ENCODE data around the gene ASB10. TPM values are rescaled to one million over a fixed set of nuclear protein-coding genes. Genes with fewer than 3 reads are reported as not detected.

ASB10 gene
- polyA plus RNA-seq, 1 of the 3 experiments (the other 2 are of a cell fraction) = not detected

DNA sequence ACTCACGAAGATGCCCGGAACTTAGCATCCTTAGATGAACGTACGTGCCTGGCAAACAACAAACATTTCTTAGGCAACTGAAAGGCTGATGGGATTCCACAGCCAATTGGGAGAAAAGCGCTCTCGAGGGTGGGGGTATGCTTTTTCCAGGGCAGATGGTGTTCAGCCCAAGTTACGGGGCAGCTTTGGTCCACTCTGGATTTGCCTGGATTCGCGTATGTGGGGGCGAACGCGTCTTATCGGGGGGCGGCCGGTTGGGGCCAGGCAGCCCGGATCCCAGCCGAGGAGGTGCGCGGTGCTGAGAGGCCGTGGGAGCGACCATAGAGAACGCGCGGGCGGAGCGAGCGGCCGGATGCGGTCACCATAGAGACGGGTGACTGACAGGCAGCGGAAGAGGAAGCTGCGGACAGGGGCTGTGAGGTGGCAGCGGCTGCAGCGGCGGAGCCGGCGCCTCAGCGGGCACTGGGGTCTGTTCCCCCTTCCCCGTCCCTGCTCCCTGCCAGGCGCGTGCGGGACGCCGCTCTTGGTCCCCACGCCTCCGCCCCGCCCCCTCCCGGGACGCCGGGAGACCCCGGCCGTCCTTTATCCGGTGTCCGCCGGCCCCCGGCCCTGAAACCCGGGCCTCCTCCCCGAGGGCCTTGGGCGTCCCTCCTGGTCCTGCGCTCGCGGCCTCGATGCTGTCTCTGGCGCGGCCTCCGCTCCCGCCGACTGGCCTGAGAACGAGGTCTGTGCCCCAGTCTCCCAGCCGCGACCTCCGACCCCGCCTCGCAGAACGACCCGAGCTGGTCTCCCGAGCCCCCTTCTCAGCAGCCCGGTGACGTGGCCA lies 45.3 kb upstream of the ASB10 start, which contains the start of gene CHPF2:
Gene CHPF2 (plus strand): TSS at position 393 of the 826 bp plus-strand sequence. CDS start 1,529 bp downstream, outside the sequence.
- Histone ChIP-seq H3F3A (replicated peaks; ENCODE audit: insufficient read depth) (peaks cover 14% of the 10 kb centered on the region), H3K79me2 (ENCODE audit: insufficient read depth) (peaks cover 55% of the 10 kb centered on the region), H2AFZ (ENCODE audit: low read depth) (peak within 1 kb of the TSS; percentile 76), H3K9me3 (no peaks in the 10 kb centered on the region), H3K27ac (ENCODE audit: low read depth in 2 of 2, low read length in 1 of 2) (peak within 1 kb of the TSS; percentile 84 to 91), H3K4me2 (peak within 1 kb of the TSS; percentile 94), H3K27me3 (ENCODE audit: insufficient read depth) (no peaks in the 10 kb centered on the region), H3K36me3 (replicated peaks in 1 of 2; ENCODE audit: control insufficient read depth in 1 of 2, insufficient read depth in 2 of 2, low read length in 1 of 2) (peaks cover 26 to 34% of the 10 kb centered on the region in 2 experiments), H4K20me1 (ENCODE audit: insufficient read depth) (peaks cover 42% of the 10 kb centered on the region), H3K9ac (peak within 1 kb of the TSS; percentile 97), H3K9me2 (no peaks in the 10 kb centered on the region), H3K4me3 (ENCODE audit: low read depth in 2 of 2, low read length in 1 of 2) (peak within 1 kb of the TSS; percentile 95 to 100), H3K4me1 (ENCODE audit: control insufficient read depth in 1 of 2, insufficient read depth in 2 of 2, low read depth in 1 of 2, low read length in 1 of 2) (peaks cover 9 to 26% of the 10 kb centered on the region in 2 experiments)
- POLR2A ChIA-PET = interaction anchor here (1.0 to 2.1 kb wide), 7 partner anchors 11 to 204 kb away, joined by 3 to 18 read pairs (median 5); partner anchors contain the start of genes ABCB8, FASTK and SMARCD3
- CTCF ChIA-PET = interaction anchor here (1.2 to 7.7 kb wide), 4 partner anchors 13 to 108 kb away, joined by 3 to 122 read pairs (median 4); partner anchors contain the start of gene GBX1
- 2% methylated on average over 51 of the region's 79 CpGs for WGBS (ENCODE audit: low lambda C conversion rate)
- peak; percentile 99 for DNase-seq
- TF ChIP-seq, protein P1, sequence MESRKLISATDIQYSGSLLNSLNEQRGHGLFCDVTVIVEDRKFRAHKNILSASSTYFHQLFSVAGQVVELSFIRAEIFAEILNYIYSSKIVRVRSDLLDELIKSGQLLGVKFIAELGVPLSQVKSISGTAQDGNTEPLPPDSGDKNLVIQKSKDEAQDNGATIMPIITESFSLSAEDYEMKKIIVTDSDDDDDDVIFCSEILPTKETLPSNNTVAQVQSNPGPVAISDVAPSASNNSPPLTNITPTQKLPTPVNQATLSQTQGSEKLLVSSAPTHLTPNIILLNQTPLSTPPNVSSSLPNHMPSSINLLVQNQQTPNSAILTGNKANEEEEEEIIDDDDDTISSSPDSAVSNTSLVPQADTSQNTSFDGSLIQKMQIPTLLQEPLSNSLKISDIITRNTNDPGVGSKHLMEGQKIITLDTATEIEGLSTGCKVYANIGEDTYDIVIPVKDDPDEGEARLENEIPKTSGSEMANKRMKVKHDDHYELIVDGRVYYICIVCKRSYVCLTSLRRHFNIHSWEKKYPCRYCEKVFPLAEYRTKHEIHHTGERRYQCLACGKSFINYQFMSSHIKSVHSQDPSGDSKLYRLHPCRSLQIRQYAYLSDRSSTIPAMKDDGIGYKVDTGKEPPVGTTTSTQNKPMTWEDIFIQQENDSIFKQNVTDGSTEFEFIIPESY (IDR thresholded peaks at IDR 0.05; ENCODE audit: borderline replicate concordance, low read depth) = peak; percentile 55; the same call in 1 of the 2 replicates
- TF ChIP-seq FOSL2 (IDR thresholded peaks at IDR 0.05; ENCODE audit: borderline replicate concordance, low read depth) (no peak), GABPA (IDR thresholded peaks at IDR 0.05; ENCODE audit: low read depth) (peak; percentile 92), RFX5 (IDR thresholded peaks at IDR 0.05; ENCODE audit: low read length) (no peak), TAF1 (IDR thresholded peaks at IDR 0.05; ENCODE audit: borderline replicate concordance, low read depth, low read length) (peak; percentile 94), FOXM1 (IDR thresholded peaks at IDR 0.05; ENCODE audit: low read depth) (no peak), RXRA (IDR thresholded peaks at IDR 0.05; ENCODE audit: borderline replicate concordance, low read depth) (no peak), NRF1 (IDR thresholded peaks at IDR 0.05; ENCODE audit: low read depth, low read length) (no peak), SMC3 (IDR thresholded peaks at IDR 0.05; ENCODE audit: low read depth, low read length) (no peak; the same call in 1 of the 2 replicates), EP300 (IDR thresholded peaks at IDR 0.05; ENCODE audit: borderline replicate concordance in 1 of 2, low read depth in 1 of 2, low read length in 1 of 2) (no peak), NFIC (IDR thresholded peaks at IDR 0.05; ENCODE audit: borderline replicate concordance) (no peak), FOXJ3 (CRISPR knock-in tag; IDR thresholded peaks at IDR 0.05) (0 out of 2 replicates have a peak, but pooled peaks have one; percentile 53), ELF1 (IDR thresholded peaks at IDR 0.05) (peak; percentile 93), SIN3A (IDR thresholded peaks at IDR 0.05; ENCODE audit: borderline replicate concordance, low read depth, low read length) (peak; percentile 81; the same call in 1 of the 2 replicates), GATA2 (CRISPR knock-in tag; IDR thresholded peaks at IDR 0.05) (no peak), YY1 (IDR thresholded peaks at IDR 0.05; ENCODE audit: low read depth) (no peak), POLR2AphosphoS5 (IDR thresholded peaks at IDR 0.05; ENCODE audit: low read depth, low read length) (peak; percentile 95), TEAD4 (IDR thresholded peaks at IDR 0.05; ENCODE audit: borderline replicate concordance, insufficient read depth) (no peak), RCOR1 (IDR thresholded peaks at IDR 0.05; ENCODE audit: low read length) (no peak)
- TF ChIP-seq, protein P2, sequence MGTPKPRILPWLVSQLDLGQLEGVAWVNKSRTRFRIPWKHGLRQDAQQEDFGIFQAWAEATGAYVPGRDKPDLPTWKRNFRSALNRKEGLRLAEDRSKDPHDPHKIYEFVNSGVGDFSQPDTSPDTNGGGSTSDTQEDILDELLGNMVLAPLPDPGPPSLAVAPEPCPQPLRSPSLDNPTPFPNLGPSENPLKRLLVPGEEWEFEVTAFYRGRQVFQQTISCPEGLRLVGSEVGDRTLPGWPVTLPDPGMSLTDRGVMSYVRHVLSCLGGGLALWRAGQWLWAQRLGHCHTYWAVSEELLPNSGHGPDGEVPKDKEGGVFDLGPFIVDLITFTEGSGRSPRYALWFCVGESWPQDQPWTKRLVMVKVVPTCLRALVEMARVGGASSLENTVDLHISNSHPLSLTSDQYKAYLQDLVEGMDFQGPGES (IDR thresholded peaks at IDR 0.05; ENCODE audit: low read depth, low read length) = no peak
- TF ChIP-seq, protein P3, sequence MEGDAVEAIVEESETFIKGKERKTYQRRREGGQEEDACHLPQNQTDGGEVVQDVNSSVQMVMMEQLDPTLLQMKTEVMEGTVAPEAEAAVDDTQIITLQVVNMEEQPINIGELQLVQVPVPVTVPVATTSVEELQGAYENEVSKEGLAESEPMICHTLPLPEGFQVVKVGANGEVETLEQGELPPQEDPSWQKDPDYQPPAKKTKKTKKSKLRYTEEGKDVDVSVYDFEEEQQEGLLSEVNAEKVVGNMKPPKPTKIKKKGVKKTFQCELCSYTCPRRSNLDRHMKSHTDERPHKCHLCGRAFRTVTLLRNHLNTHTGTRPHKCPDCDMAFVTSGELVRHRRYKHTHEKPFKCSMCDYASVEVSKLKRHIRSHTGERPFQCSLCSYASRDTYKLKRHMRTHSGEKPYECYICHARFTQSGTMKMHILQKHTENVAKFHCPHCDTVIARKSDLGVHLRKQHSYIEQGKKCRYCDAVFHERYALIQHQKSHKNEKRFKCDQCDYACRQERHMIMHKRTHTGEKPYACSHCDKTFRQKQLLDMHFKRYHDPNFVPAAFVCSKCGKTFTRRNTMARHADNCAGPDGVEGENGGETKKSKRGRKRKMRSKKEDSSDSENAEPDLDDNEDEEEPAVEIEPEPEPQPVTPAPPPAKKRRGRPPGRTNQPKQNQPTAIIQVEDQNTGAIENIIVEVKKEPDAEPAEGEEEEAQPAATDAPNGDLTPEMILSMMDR (IDR thresholded peaks at IDR 0.05) = 0 out of 2 replicates have a peak, but pooled peaks have one; percentile 11
- TF ChIP-seq, protein P4, sequence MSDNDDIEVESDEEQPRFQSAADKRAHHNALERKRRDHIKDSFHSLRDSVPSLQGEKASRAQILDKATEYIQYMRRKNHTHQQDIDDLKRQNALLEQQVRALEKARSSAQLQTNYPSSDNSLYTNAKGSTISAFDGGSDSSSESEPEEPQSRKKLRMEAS (IDR thresholded peaks at IDR 0.05; ENCODE audit: low read depth) = peak; percentile 62; the same call in 1 of the 2 replicates
- TF ChIP-seq, protein P5, sequence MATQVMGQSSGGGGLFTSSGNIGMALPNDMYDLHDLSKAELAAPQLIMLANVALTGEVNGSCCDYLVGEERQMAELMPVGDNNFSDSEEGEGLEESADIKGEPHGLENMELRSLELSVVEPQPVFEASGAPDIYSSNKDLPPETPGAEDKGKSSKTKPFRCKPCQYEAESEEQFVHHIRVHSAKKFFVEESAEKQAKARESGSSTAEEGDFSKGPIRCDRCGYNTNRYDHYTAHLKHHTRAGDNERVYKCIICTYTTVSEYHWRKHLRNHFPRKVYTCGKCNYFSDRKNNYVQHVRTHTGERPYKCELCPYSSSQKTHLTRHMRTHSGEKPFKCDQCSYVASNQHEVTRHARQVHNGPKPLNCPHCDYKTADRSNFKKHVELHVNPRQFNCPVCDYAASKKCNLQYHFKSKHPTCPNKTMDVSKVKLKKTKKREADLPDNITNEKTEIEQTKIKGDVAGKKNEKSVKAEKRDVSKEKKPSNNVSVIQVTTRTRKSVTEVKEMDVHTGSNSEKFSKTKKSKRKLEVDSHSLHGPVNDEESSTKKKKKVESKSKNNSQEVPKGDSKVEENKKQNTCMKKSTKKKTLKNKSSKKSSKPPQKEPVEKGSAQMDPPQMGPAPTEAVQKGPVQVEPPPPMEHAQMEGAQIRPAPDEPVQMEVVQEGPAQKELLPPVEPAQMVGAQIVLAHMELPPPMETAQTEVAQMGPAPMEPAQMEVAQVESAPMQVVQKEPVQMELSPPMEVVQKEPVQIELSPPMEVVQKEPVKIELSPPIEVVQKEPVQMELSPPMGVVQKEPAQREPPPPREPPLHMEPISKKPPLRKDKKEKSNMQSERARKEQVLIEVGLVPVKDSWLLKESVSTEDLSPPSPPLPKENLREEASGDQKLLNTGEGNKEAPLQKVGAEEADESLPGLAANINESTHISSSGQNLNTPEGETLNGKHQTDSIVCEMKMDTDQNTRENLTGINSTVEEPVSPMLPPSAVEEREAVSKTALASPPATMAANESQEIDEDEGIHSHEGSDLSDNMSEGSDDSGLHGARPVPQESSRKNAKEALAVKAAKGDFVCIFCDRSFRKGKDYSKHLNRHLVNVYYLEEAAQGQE (IDR thresholded peaks at IDR 0.05; ENCODE audit: low read depth, low read length) = peak; percentile 29; the same call in 1 of the 2 replicates
